Measurements from ENCODE around the gene KCNB1. TPM values are rescaled to one million over a fixed set of nuclear protein-coding genes. Genes with fewer than 3 reads are reported as not detected.

The KCNB1 gene
- total RNA-seq, 2 experiments from 2014 or later: 0.05 TPM; not detected in 1

GRCh38 chr20:49377326-49377725, 105.1 kb downstream of the KCNB1 start:
- CTCF ChIA-PET: no interaction called here
- peaks cover 17% of the 10 kb centered on the region for H3K27me3 Mint-ChIP-seq
- H3K9me3 Mint-ChIP-seq (ENCODE audit: low read depth): no peaks in the 10 kb centered on the region
- no peaks in the 10 kb centered on the region for H3K4me1 Mint-ChIP-seq
- no peak overlapping the region for H3K27ac Mint-ChIP-seq
- no peaks in the 10 kb centered on the region for H3K36me3 Mint-ChIP-seq
- no peak for ATAC-seq
- no peak overlapping the region for H3K4me3 Mint-ChIP-seq
- DNase-seq: no peak

- H3K27me3 Mint-ChIP-seq: peaks cover 31% of the 10 kb centered on the region
- DNase-seq: no peak
- no peaks in the 10 kb centered on the region for H3K36me3 Mint-ChIP-seq
- H3K4me1 Mint-ChIP-seq: no peaks in the 10 kb centered on the region
- no peak overlapping the region for H3K4me3 Mint-ChIP-seq
- CTCF ChIA-PET: interaction anchor here (0.7 to 1.1 kb wide), 3 partner anchors 9 to 133 kb away, joined by 3 to 4 read pairs (median 3); no protein-coding TSS in a partner anchor
- H3K27ac Mint-ChIP-seq: no peak overlapping the region
- ATAC-seq: no peak
- H3K9me3 Mint-ChIP-seq (ENCODE audit: low read depth): no peaks in the 10 kb centered on the region
Measured at GRCh38 chr20:49375170-49375569, 107.3 kb downstream of the KCNB1 start.

GRCh38 chr20:49372095-49372734, 110.3 kb downstream of the KCNB1 start:
- H3K4me1 Mint-ChIP-seq: no peaks in the 10 kb centered on the region
- H3K4me3 Mint-ChIP-seq: no peak overlapping the region
- DNase-seq: no peak
- peaks cover 42% of the 10 kb centered on the region for H3K27me3 Mint-ChIP-seq
- no peaks in the 10 kb centered on the region for H3K36me3 Mint-ChIP-seq
- H3K9me3 Mint-ChIP-seq (ENCODE audit: low read depth): no peaks in the 10 kb centered on the region
- CTCF ChIA-PET: no interaction called here
- ATAC-seq: no peak
- no peak overlapping the region for H3K27ac Mint-ChIP-seq

- DNase-seq (no peak), ATAC-seq (no peak)
- Mint-ChIP-seq H3K4me1 (no peaks in the 10 kb centered on the region), H3K4me3 (no peak overlapping the region), H3K9me3 (ENCODE audit: low read depth) (no peaks in the 10 kb centered on the region), H3K27ac (no peak overlapping the region), H3K36me3 (no peaks in the 10 kb centered on the region), H3K27me3 (peaks cover 41% of the 10 kb centered on the region)
- CTCF ChIA-PET: interaction anchor here (0.7 to 1.5 kb wide), 2 partner anchors 116 to 240 kb away, joined by 3 read pairs; no protein-coding TSS in a partner anchor
Measured at GRCh38 chr20:49368596-49368995, 113.9 kb downstream of the KCNB1 start.

- H3K4me1 Mint-ChIP-seq: no peaks in the 10 kb centered on the region
- no peak overlapping the region for H3K4me3 Mint-ChIP-seq
- no peaks in the 10 kb centered on the region for H3K36me3 Mint-ChIP-seq
Measured at GRCh38 chr20:49367113-49367512, 115.4 kb downstream of the KCNB1 start.

GRCh38 chr20:49366687-49367086, 115.8 kb downstream of the KCNB1 start:
- CTCF ChIA-PET: no interaction called here
- H3K27ac Mint-ChIP-seq: no peak overlapping the region
- ATAC-seq: no peak
- no peaks in the 10 kb centered on the region for H3K9me3 Mint-ChIP-seq (ENCODE audit: low read depth)
- no peak for DNase-seq
- H3K4me1 Mint-ChIP-seq: no peaks in the 10 kb centered on the region
- H3K36me3 Mint-ChIP-seq: no peaks in the 10 kb centered on the region
- no peak overlapping the region for H3K4me3 Mint-ChIP-seq
- H3K27me3 Mint-ChIP-seq: peaks cover 38% of the 10 kb centered on the region

More at GRCh38 chr20:49367113-49367512, 115.4 kb downstream of the KCNB1 start:
- no peaks in the 10 kb centered on the region for H3K9me3 Mint-ChIP-seq (ENCODE audit: low read depth)
- CTCF ChIA-PET: interaction anchor here (1.5 kb wide), 1 partner anchor 117 kb away, joined by 3 read pairs; no protein-coding TSS in a partner anchor
- no peak overlapping the region for H3K27ac Mint-ChIP-seq
- H3K27me3 Mint-ChIP-seq: peaks cover 40% of the 10 kb centered on the region
- DNase-seq (no peak), ATAC-seq (no peak)

GRCh38 chr20:49361862-49362660, 120.4 kb downstream of the KCNB1 start:
- Mint-ChIP-seq H3K9me3 (ENCODE audit: low read depth) (no peaks in the 10 kb centered on the region), H3K27ac (no peak overlapping the region), H3K36me3 (no peaks in the 10 kb centered on the region), H3K4me3 (no peak overlapping the region), H3K4me1 (no peaks in the 10 kb centered on the region), H3K27me3 (peaks cover 23% of the 10 kb centered on the region)
- CTCF ChIA-PET: interaction anchor here (1.2 kb wide), 1 partner anchor 173 kb away, joined by 3 read pairs; no protein-coding TSS in a partner anchor
- DNase-seq: no peak
- no peak for ATAC-seq

- Mint-ChIP-seq H3K9me3 (ENCODE audit: low read depth) (no peaks in the 10 kb centered on the region), H3K4me3 (no peak overlapping the region), H3K4me1 (no peaks in the 10 kb centered on the region), H3K36me3 (no peaks in the 10 kb centered on the region), H3K27ac (no peak overlapping the region), H3K27me3 (peaks cover 15% of the 10 kb centered on the region)
- DNase-seq: no peak
- no peak for ATAC-seq
- CTCF ChIA-PET: interaction anchor here (0.7 kb wide), 1 partner anchor 570 kb away, joined by 4 read pairs; no protein-coding TSS in a partner anchor
Measured at GRCh38 chr20:49360242-49360968, 122.1 kb downstream of the KCNB1 start.

- H3K4me3 Mint-ChIP-seq: no peak overlapping the region
- CTCF ChIA-PET: interaction anchor here (1.1 kb wide), 2 partner anchors 22 to 27 kb away, joined by 3 to 4 read pairs; no protein-coding TSS in a partner anchor
- no peaks in the 10 kb centered on the region for H3K9me3 Mint-ChIP-seq (ENCODE audit: low read depth)
- H3K4me1 Mint-ChIP-seq: no peaks in the 10 kb centered on the region
- DNase-seq (no peak), ATAC-seq (no peak)
- H3K27ac Mint-ChIP-seq: no peak overlapping the region
- peaks cover 17% of the 10 kb centered on the region for H3K27me3 Mint-ChIP-seq
- no peaks in the 10 kb centered on the region for H3K36me3 Mint-ChIP-seq
Measured at GRCh38 chr20:49356676-49357075, 125.8 kb downstream of the KCNB1 start.

- Mint-ChIP-seq H3K4me3 (no peak overlapping the region), H3K27me3 (peaks cover 14% of the 10 kb centered on the region), H3K36me3 (no peaks in the 10 kb centered on the region)
Measured at GRCh38 chr20:49354673-49355072, 127.8 kb downstream of the KCNB1 start.

GRCh38 chr20:49353348-49353747, 129.1 kb downstream of the KCNB1 start:
- CTCF ChIA-PET: interaction anchor here (1.1 to 2.1 kb wide), 2 partner anchors 31 to 155 kb away, joined by 3 to 7 read pairs; no protein-coding TSS in a partner anchor
- H3K4me3 Mint-ChIP-seq: no peak overlapping the region
- DNase-seq (no peak), ATAC-seq (no peak)
- H3K4me1 Mint-ChIP-seq: no peaks in the 10 kb centered on the region
- no peaks in the 10 kb centered on the region for H3K36me3 Mint-ChIP-seq
- H3K27me3 Mint-ChIP-seq: peaks cover 21% of the 10 kb centered on the region
- H3K9me3 Mint-ChIP-seq (ENCODE audit: low read depth): no peaks in the 10 kb centered on the region
- no peak overlapping the region for H3K27ac Mint-ChIP-seq

More at GRCh38 chr20:49354673-49355072, 127.8 kb downstream of the KCNB1 start:
- no peaks in the 10 kb centered on the region for H3K4me1 Mint-ChIP-seq
- H3K9me3 Mint-ChIP-seq (ENCODE audit: low read depth): no peaks in the 10 kb centered on the region
- DNase-seq (no peak), ATAC-seq (no peak)
- CTCF ChIA-PET: interaction anchor here (1.6 kb wide), 1 partner anchor 29 kb away, joined by 5 read pairs; no protein-coding TSS in a partner anchor
- no peak overlapping the region for H3K27ac Mint-ChIP-seq

GRCh38 chr20:49352751-49353150, 129.7 kb downstream of the KCNB1 start:
- Mint-ChIP-seq H3K36me3 (no peaks in the 10 kb centered on the region), H3K9me3 (ENCODE audit: low read depth) (no peaks in the 10 kb centered on the region), H3K27ac (no peak overlapping the region), H3K27me3 (peaks cover 19% of the 10 kb centered on the region), H3K4me1 (peaks cover 1% of the 10 kb centered on the region), H3K4me3 (no peak overlapping the region)
- CTCF ChIA-PET: interaction anchor here (2.1 kb wide), 1 partner anchor 32 kb away, joined by 7 read pairs; no protein-coding TSS in a partner anchor
- ATAC-seq: no peak
- no peak for DNase-seq

- CTCF ChIA-PET: interaction anchor here (0.8 to 2.1 kb wide), 2 partner anchors 33 to 132 kb away, joined by 3 to 7 read pairs; no protein-coding TSS in a partner anchor
- no peak overlapping the region for H3K4me3 Mint-ChIP-seq
- no peaks in the 10 kb centered on the region for H3K36me3 Mint-ChIP-seq
- H3K9me3 Mint-ChIP-seq (ENCODE audit: low read depth): no peaks in the 10 kb centered on the region
- peaks cover 24% of the 10 kb centered on the region for H3K27me3 Mint-ChIP-seq
- no peak for ATAC-seq
- no peak for DNase-seq
- H3K4me1 Mint-ChIP-seq: peaks cover 4% of the 10 kb centered on the region
- no peak overlapping the region for H3K27ac Mint-ChIP-seq
Measured at GRCh38 chr20:49351775-49352174, 130.7 kb downstream of the KCNB1 start.

Data from activated CD8-positive, alpha-beta memory T cell treated with anti-CD3 and anti-CD28 coated beads, Interleukin-2, amount 10 ng/mL, durations not matched to agents 7 days and 5 days (primary cell).